Caco-2 (cell line): ENCODE data around the gene FAH. TPM values are rescaled to one million over a fixed set of nuclear protein-coding genes. Genes with fewer than 3 reads are reported as not detected.

Experiments used
- BruUV-seq: library from RNA; stranded (reverse); fragments of 400-500 nt; replicated peaks from 2 replicates; lab custom pipeline; 2021; lab: Mats Ljungman, UMichigan
- CTCF ChIA-PET: fragments of 300-600 bp; sonication (Branson Sonifier 250); formaldehyde crosslinking; loops from one replicate; lab custom pipeline; 2022; ENCODE audit warnings: antibody characterized with exemption; lab: Charles Lee
- POLR2A ChIA-PET: fragments of 300-600 bp; sonication (Branson Sonifier 250); formaldehyde crosslinking; loops from one replicate; lab custom pipeline; 2022; ENCODE audit warnings: antibody characterized with exemption; lab: Charles Lee
- DNase-seq, 2 experiments: peaks; one replicate each; pipeline versions ENCODE4 v3.0.0 to v3.0.0-alpha.2; 2020 to 2022
- H3K27me3 ChIP-seq: replicated peaks from 2 replicates; pipeline ENCODE4 v1.6.0; 2011; ENCODE audit warnings: low read length; ENCODE audit not compliant: control insufficient read depth, insufficient read depth
- H3K36me3 ChIP-seq: 2 replicates; pipeline ENCODE4 v1.5.1; 2011; ENCODE audit warnings: low read length; ENCODE audit not compliant: control insufficient read depth, insufficient read depth
- H3K4me1 ChIP-seq: fragments of 250-450 bp; sonication (Bioruptor Pico); 2 replicates; pipeline ENCODE4 v1.5.1; 2020; ENCODE audit warnings: mild to moderate bottlenecking
- H3K4me3 ChIP-seq: 2 replicates; pipeline ENCODE4 v1.5.1; 2011; ENCODE audit warnings: low read depth, mild to moderate bottlenecking, control low read depth, low read length
- H3K9me3 ChIP-seq: fragments of 250-450 bp; sonication (Bioruptor Pico); 2 replicates; pipeline ENCODE4 v1.5.1; 2020; ENCODE audit warnings: mild to moderate bottlenecking, moderate library complexity
- H3K27ac Mint-ChIP-seq: one replicate; pipeline ENCODE4 v1.8.0; 2022; ENCODE audit warnings: mixed read lengths; ENCODE audit not compliant: unreplicated experiment
- H3K27me3 Mint-ChIP-seq: one replicate; pipeline ENCODE4 v1.8.0; 2022; ENCODE audit warnings: mixed read lengths; ENCODE audit not compliant: insufficient read depth, unreplicated experiment
- H3K36me3 Mint-ChIP-seq: one replicate; pipeline ENCODE4 v1.8.0; 2022; ENCODE audit warnings: mild to moderate bottlenecking, mixed read lengths; ENCODE audit not compliant: insufficient read depth, unreplicated experiment
- H3K4me1 Mint-ChIP-seq: one replicate; pipeline ENCODE4 v1.8.0; 2022; ENCODE audit warnings: low read depth, mixed read lengths; ENCODE audit not compliant: unreplicated experiment
- H3K4me3 Mint-ChIP-seq: one replicate; pipeline ENCODE4 v1.8.0; 2022; ENCODE audit warnings: mild to moderate bottlenecking, moderate library complexity, mixed read lengths; ENCODE audit not compliant: unreplicated experiment
- H3K9me3 Mint-ChIP-seq: one replicate; pipeline ENCODE4 v1.8.0; 2022; ENCODE audit warnings: mixed read lengths; ENCODE audit not compliant: unreplicated experiment
- intact Hi-C: fragments of 100-400 bp; cut with micrococcal nuclease; formaldehyde crosslinking; loops from one replicate; pipeline ENCODE4 v1.10.0; 2022; ENCODE audit not compliant: unreplicated experiment
- total RNA-seq: library from RNA; stranded (reverse); gene quantifications from 2 replicates; pipeline ENCODE4 v1.2.3, GENCODE V29; 2022
- TF ChIP-seq, protein P1 (sequence below), 2 experiments: fragments of 200-600 bp in 1 of 2; IDR thresholded peaks; 1 replicate in 1 of 2; 2 replicates in 1 of 2; pipeline versions ENCODE4 v1.5.1 to v1.8.0; 2011 to 2022; ENCODE audit warnings: antibody characterized with exemption in 1 of 2, control low read depth in 1 of 2, inconsistent platforms in 1 of 2, low read depth in 1 of 2, low read length in 1 of 2, mild to moderate bottlenecking in 1 of 2, moderate library complexity in 1 of 2; ENCODE audit not compliant: insufficient read depth in 1 of 2, severe bottlenecking in 1 of 2, unreplicated experiment in 1 of 2

The FAH gene
- total RNA-seq, 1 experiment from 2014 or later = 20.4 TPM

GRCh38 chr15:80176443-80176842 is 23.6 kb downstream of the FAH start:
- H3K4me1 ChIP-seq = no peaks in the 10 kb centered on the region
- no peaks in the 10 kb centered on the region for H3K9me3 ChIP-seq
- no peak overlapping the region for H3K4me3 ChIP-seq
- H3K36me3 ChIP-seq = peaks cover 2% of the 10 kb centered on the region
- no TSS peak for BruUV-seq
- CTCF ChIA-PET = no interaction called here
- TF ChIP-seq, protein P1, sequence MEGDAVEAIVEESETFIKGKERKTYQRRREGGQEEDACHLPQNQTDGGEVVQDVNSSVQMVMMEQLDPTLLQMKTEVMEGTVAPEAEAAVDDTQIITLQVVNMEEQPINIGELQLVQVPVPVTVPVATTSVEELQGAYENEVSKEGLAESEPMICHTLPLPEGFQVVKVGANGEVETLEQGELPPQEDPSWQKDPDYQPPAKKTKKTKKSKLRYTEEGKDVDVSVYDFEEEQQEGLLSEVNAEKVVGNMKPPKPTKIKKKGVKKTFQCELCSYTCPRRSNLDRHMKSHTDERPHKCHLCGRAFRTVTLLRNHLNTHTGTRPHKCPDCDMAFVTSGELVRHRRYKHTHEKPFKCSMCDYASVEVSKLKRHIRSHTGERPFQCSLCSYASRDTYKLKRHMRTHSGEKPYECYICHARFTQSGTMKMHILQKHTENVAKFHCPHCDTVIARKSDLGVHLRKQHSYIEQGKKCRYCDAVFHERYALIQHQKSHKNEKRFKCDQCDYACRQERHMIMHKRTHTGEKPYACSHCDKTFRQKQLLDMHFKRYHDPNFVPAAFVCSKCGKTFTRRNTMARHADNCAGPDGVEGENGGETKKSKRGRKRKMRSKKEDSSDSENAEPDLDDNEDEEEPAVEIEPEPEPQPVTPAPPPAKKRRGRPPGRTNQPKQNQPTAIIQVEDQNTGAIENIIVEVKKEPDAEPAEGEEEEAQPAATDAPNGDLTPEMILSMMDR (IDR thresholded peaks at IDR 0.05; ENCODE audit: insufficient read depth in 1 of 2, low read depth in 1 of 2, low read length in 1 of 2, severe bottlenecking in 1 of 2, unreplicated experiment in 1 of 2) = no peak
- no peak overlapping the region for H3K4me3 Mint-ChIP-seq
- no peak overlapping the region for H3K27ac Mint-ChIP-seq
- H3K27me3 Mint-ChIP-seq = no peaks in the 10 kb centered on the region
- H3K9me3 Mint-ChIP-seq = no peaks in the 10 kb centered on the region
- H3K36me3 Mint-ChIP-seq = no peaks in the 10 kb centered on the region
- DNase-seq = no peak
- intact Hi-C loops = loop anchor here (10.0 kb wide), 1 partner anchor 182 kb away; no protein-coding TSS in a partner anchor
- POLR2A ChIA-PET = no interaction called here
- H3K27me3 ChIP-seq = no peaks in the 10 kb centered on the region
- H3K4me1 Mint-ChIP-seq = no peaks in the 10 kb centered on the region

DNA sequence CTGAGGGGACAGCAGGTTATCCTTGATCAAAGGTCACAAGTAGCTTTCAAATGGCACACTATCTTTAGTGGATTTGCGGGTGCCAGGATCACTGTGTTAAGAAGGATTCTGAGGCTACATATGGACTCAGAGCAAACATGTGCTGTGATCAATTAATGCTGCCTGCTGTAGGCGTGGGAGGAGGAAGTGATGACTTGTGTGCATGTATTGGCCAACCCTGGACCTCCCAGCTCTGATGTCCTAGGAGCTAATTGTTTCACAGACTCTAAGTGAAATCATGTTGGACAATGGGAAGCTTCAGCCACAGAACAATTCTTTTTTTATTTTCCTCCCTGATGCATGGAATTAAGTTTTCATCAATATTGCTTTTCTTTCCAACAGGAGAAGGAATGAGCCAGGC is 24.4 kb downstream of the FAH start:
- TF ChIP-seq, protein P1 (IDR thresholded peaks at IDR 0.05; ENCODE audit: insufficient read depth in 1 of 2, low read depth in 1 of 2, low read length in 1 of 2, severe bottlenecking in 1 of 2, unreplicated experiment in 1 of 2) = no peak
- intact Hi-C loops = loop anchor here (10.0 kb wide), 1 partner anchor 182 kb away; no protein-coding TSS in a partner anchor
- Mint-ChIP-seq H3K9me3 (no peaks in the 10 kb centered on the region), H3K4me1 (no peaks in the 10 kb centered on the region), H3K27ac (no peak overlapping the region), H3K4me3 (no peak overlapping the region), H3K36me3 (no peaks in the 10 kb centered on the region), H3K27me3 (no peaks in the 10 kb centered on the region)
- H3K27me3 ChIP-seq = no peaks in the 10 kb centered on the region
- ChIA-PET POLR2A (no interaction called here), CTCF (no interaction called here)
- no peak for DNase-seq
- no peaks in the 10 kb centered on the region for H3K9me3 ChIP-seq
- no peak overlapping the region for H3K4me3 ChIP-seq
- no peaks in the 10 kb centered on the region for H3K4me1 ChIP-seq
- BruUV-seq = no TSS peak
- peaks cover 2% of the 10 kb centered on the region for H3K36me3 ChIP-seq

GRCh38 chr15:80179025-80179759 is 26.4 kb downstream of the FAH start:
- H3K9me3 ChIP-seq = no peaks in the 10 kb centered on the region
- TF ChIP-seq, protein P1 (IDR thresholded peaks at IDR 0.05; ENCODE audit: insufficient read depth in 1 of 2, low read depth in 1 of 2, low read length in 1 of 2, severe bottlenecking in 1 of 2, unreplicated experiment in 1 of 2) = no peak
- H3K4me3 ChIP-seq = no peak overlapping the region
- Mint-ChIP-seq H3K4me3 (no peak overlapping the region), H3K36me3 (no peaks in the 10 kb centered on the region), H3K27ac (no peak overlapping the region), H3K9me3 (no peaks in the 10 kb centered on the region), H3K27me3 (no peaks in the 10 kb centered on the region), H3K4me1 (no peaks in the 10 kb centered on the region)
- ChIA-PET CTCF (no interaction called here), POLR2A (no interaction called here)
- no peaks in the 10 kb centered on the region for H3K27me3 ChIP-seq
- no peaks in the 10 kb centered on the region; the same call in 1 of the 2 replicates for H3K36me3 ChIP-seq
- intact Hi-C loops = loop anchor here (10.0 kb wide), 1 partner anchor 184 kb away; no protein-coding TSS in a partner anchor
- no peaks in the 10 kb centered on the region for H3K4me1 ChIP-seq
- no peak for DNase-seq
- no TSS peak for BruUV-seq
